Cardiac muscle cell (in vitro differentiated cells and primary cell): Measurements from ENCODE around the gene PNPLA7. TPM values are rescaled to one million over a fixed set of nuclear protein-coding genes. Genes with fewer than 3 reads are reported as not detected.

Experiments used
- DNase-seq, 2 donors: peaks; one replicate each; pipeline versions ENCODE4 v3.0.0 to v3.0.0-alpha.2; 2010 to 2017; ENCODE audit warnings: low read depth in 1 of 2, low spot score in 1 of 2
- H3K27ac ChIP-seq: fragments of 200-600 bp; sonication (generic); 2 replicates; pipeline ENCODE4 v1.5.1; 2016
- H3K27me3 ChIP-seq: fragments of 200-600 bp; sonication (generic); 2 replicates; pipeline ENCODE4 v1.6.0; 2016; ENCODE audit warnings: control low read depth
- H3K36me3 ChIP-seq: fragments of 200-600 bp; sonication (generic); 2 replicates; pipeline ENCODE4 v1.5.1; 2016; ENCODE audit warnings: control low read depth
- H3K4me1 ChIP-seq: fragments of 200-600 bp; sonication (generic); 2 replicates; pipeline ENCODE4 v1.8.1; 2017; ENCODE audit warnings: low read depth, mild to moderate bottlenecking, mixed run types
- H3K4me3 ChIP-seq: fragments of 200-600 bp; sonication (generic); 2 replicates; pipeline ENCODE4 v1.5.1; 2016; ENCODE audit warnings: mild to moderate bottlenecking
- H3K9me3 ChIP-seq: fragments of 200-600 bp; sonication (generic); 2 replicates; pipeline ENCODE4 v1.5.1; 2017; ENCODE audit warnings: low read depth, mild to moderate bottlenecking, control low read depth
- polyA plus RNA-seq: library from polyadenylated mRNA; unstranded; fragments of >200 nt; fragmentation: Nextera tagmentation; extraction: Ambion mirVana; gene quantifications from 2 replicates; pipeline ENCODE4 v1.2.1, GENCODE V29; 2016
- total RNA-seq: library from RNA; depleted of rRNA; stranded (reverse); fragments of >200 nt; gene quantifications from 2 replicates; pipeline ENCODE4 v1.2.3, GENCODE V29; 2016
- TF ChIP-seq, protein P1 (sequence below): IDR thresholded peaks from 2 replicates; pipeline ENCODE4 v1.5.1; 2012; ENCODE audit warnings: low read depth, mild to moderate bottlenecking, low read length

The PNPLA7 gene
- total and polyA plus RNA-seq, 2 experiments from 2014 or later = 1.4 to 3.6 TPM

DNA sequence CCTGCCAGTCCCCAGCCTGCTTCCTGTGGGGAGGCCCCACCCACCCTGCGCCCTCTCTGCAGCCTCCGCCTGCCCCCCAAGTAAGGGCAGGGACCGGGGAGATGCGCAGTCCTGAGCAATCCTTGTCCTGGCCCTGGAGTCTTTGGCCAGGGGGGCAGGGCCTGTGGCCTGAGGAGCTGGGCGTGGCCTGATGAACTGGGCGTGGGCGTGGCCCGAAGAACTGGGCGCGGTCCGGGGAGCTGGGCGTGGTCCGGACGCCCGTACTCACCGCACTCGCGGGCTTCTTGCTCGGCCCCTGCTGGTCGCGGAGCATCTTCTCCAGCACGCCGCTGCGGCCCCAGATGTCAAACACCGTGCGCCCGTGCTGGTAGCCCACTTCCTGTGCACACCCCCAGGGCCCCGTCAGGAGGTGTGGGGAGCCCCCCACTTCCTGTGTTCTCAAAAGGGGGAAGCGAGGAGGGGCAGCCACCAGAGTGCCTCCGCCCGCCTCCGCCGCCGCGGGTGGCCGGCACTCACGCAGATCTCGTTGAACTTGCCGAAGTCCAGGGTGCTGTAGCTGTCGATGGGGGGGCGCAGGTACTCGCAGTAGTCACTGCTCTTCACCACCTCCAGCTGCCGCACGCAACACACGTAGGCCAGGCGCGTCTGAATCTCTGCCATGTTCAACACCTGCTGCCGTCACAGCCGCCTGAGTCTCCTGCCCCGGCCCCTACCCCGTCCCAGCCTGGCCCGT lies 88.4 kb downstream of the PNPLA7 start:
- no peak overlapping the region for H3K27ac ChIP-seq
- H3K27me3 ChIP-seq = peaks cover 18% of the 10 kb centered on the region
- no peaks in the 10 kb centered on the region for H3K36me3 ChIP-seq
- H3K4me3 ChIP-seq = no peak overlapping the region
- TF ChIP-seq, protein P1, sequence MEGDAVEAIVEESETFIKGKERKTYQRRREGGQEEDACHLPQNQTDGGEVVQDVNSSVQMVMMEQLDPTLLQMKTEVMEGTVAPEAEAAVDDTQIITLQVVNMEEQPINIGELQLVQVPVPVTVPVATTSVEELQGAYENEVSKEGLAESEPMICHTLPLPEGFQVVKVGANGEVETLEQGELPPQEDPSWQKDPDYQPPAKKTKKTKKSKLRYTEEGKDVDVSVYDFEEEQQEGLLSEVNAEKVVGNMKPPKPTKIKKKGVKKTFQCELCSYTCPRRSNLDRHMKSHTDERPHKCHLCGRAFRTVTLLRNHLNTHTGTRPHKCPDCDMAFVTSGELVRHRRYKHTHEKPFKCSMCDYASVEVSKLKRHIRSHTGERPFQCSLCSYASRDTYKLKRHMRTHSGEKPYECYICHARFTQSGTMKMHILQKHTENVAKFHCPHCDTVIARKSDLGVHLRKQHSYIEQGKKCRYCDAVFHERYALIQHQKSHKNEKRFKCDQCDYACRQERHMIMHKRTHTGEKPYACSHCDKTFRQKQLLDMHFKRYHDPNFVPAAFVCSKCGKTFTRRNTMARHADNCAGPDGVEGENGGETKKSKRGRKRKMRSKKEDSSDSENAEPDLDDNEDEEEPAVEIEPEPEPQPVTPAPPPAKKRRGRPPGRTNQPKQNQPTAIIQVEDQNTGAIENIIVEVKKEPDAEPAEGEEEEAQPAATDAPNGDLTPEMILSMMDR = peak; percentile 21
- DNase-seq = peak; percentile 59 to 76
- peaks cover 6% of the 10 kb centered on the region for H3K4me1 ChIP-seq
- no peaks in the 10 kb centered on the region for H3K9me3 ChIP-seq

DNA sequence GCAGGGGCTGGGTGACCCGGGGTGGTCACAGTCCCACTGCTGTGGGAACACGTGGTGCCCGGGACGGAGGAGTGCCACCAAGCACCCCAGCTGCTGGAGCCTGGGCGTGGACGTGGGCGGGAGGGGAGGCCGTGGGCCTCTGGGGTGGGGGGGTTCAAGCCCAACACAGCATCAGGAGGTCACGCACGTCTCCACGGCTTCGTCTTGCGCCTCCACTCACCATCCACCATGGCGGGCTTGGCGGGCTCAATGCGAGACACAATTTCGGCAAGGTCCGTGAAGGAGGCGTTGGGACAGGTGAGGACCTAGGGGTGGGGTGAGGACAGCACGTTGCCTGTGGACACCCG lies 88.9 kb downstream of the PNPLA7 start:
- Histone ChIP-seq H3K4me1 (peaks cover 6% of the 10 kb centered on the region), H3K9me3 (no peaks in the 10 kb centered on the region), H3K4me3 (no peak overlapping the region), H3K36me3 (no peaks in the 10 kb centered on the region), H3K27ac (no peak overlapping the region), H3K27me3 (peaks cover 18% of the 10 kb centered on the region)
- DNase-seq = no peak
- TF ChIP-seq, protein P1 = no peak

- H3K36me3 ChIP-seq = no peaks in the 10 kb centered on the region
- no peak overlapping the region for H3K4me3 ChIP-seq
- DNase-seq = no peak
- no peak overlapping the region for H3K27ac ChIP-seq
- H3K9me3 ChIP-seq = no peaks in the 10 kb centered on the region
- peaks cover 18% of the 10 kb centered on the region for H3K27me3 ChIP-seq
- TF ChIP-seq, protein P1 = no peak
- peaks cover 6% of the 10 kb centered on the region for H3K4me1 ChIP-seq
Observed at GRCh38 chr9:137460363-137461315, 89.6 kb downstream of the PNPLA7 start.

- H3K9me3 ChIP-seq = no peaks in the 10 kb centered on the region
- peaks cover 6% of the 10 kb centered on the region for H3K4me1 ChIP-seq
- DNase-seq = no peak
- no peak overlapping the region for H3K27ac ChIP-seq
- H3K4me3 ChIP-seq = peak overlapping the region; percentile 51
- peaks cover 18% of the 10 kb centered on the region for H3K27me3 ChIP-seq
- no peaks in the 10 kb centered on the region for H3K36me3 ChIP-seq
- TF ChIP-seq, protein P1 = no peak
Observed at GRCh38 chr9:137459601-137460362, 90.4 kb downstream of the PNPLA7 start.

- Histone ChIP-seq H3K4me1 (peaks cover 12% of the 10 kb centered on the region), H3K4me3 (peak within 1 kb of the TSS; percentile 51), H3K27ac (no peak within 1 kb of the TSS), H3K9me3 (no peaks in the 10 kb centered on the region), H3K36me3 (no peaks in the 10 kb centered on the region), H3K27me3 (peaks cover 18% of the 10 kb centered on the region)
- TF ChIP-seq, protein P1 = no peak
- DNase-seq = peak; percentile 93 to 98
Observed at GRCh38 chr9:137459152-137459600, 91.0 kb downstream of the PNPLA7 start, which contains the start of gene NSMF. TSS of gene NSMF (minus strand) at chr9:137459334. CDS start at chr9:137459102, 232 bp downstream.
